ENCODE results near the gene MED20. TPM values are rescaled to one million over a fixed set of nuclear protein-coding genes. Genes with fewer than 3 reads are reported as not detected.

The MED20 gene
- total RNA-seq, 1 experiment from 2014 or later = 23.8 TPM

GRCh38 chr6:41877051-41877680, 43.8 kb downstream of the MED20 start:
- in situ Hi-C loops (cut with HindIII; ENCODE audit: low sequenced_read_pairs) = no loop called here
- DNase-seq (ENCODE audit: low spot score) = no peak

GRCh38 chr6:41874741-41875140, 46.2 kb downstream of the MED20 start:
- in situ Hi-C loops (cut with HindIII; ENCODE audit: low sequenced_read_pairs) = no loop called here
- DNase-seq (ENCODE audit: low spot score) = no peak

DNA sequence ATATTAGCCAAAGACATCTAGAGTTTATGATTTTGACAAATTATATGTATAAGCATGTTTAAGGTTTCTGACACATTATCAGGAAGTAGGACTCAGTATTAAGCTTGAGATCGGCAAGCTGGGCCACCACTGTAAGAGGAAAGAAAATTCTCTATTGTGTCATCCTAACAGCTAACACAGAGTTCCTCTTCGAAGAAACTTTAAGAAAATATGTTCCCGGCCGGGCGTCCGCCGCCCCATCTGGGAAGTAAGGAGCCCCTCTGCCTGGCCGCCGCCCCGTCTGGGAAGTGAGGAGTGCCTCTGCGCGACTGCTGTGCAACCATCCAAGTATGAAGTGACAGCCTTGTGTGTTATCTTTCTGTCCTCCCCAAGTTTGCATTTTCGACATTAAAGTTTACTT, 48.8 kb downstream of the MED20 start:
- in situ Hi-C loops (cut with HindIII; ENCODE audit: low sequenced_read_pairs) = no loop called here
- DNase-seq (ENCODE audit: low spot score) = no peak

DNA sequence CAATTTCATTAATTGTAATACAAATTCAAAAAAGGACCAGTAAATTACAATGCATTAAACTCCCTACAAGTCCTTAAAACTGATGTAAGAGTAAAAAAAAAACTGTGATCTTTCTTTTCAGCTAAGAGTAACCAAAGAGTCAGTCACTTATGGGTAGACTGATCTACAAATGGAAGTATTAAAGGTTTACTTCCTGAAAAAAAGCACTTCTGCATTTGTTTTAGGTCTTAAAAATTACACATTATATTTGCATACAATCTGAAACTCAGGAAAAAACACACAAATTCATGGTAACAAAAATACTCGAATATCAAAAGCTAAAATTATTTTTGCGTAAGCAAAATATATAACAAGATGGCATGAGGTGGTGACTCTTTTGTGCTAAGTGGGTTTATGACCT, 49.2 kb downstream of the MED20 start:
- DNase-seq (ENCODE audit: low spot score) = no peak
- in situ Hi-C loops (cut with HindIII; ENCODE audit: low sequenced_read_pairs) = no loop called here

- no peak for DNase-seq (ENCODE audit: low spot score)
- in situ Hi-C loops (cut with HindIII; ENCODE audit: low sequenced_read_pairs) = no loop called here
Measured at GRCh38 chr6:41859356-41859755, 61.6 kb downstream of the MED20 start.

GRCh38 chr6:41858703-41859102, 62.2 kb downstream of the MED20 start:
- no peak for DNase-seq (ENCODE audit: low spot score)
- in situ Hi-C loops (cut with HindIII; ENCODE audit: low sequenced_read_pairs) = no loop called here

Other genes starting within 250 kb of the MED20 start
- gene TFEB, start 185.5 kb downstream of the MED20 start, total RNA-seq (2014; rRNA removed; shearing (Covaris generic)) = 6.7 and 9.8 TPM in 2 replicates
- not detected in 2 replicates for gene PGC, start 173.7 kb downstream of the MED20 start, total RNA-seq (2014; rRNA removed; shearing (Covaris generic))
- 1.7 and 3.3 TPM in 2 replicates for gene FRS3, start 141.2 kb downstream of the MED20 start, total RNA-seq (2014; rRNA removed; shearing (Covaris generic))
- gene PRICKLE4, start 140.4 kb downstream of the MED20 start, total RNA-seq (2014; rRNA removed; shearing (Covaris generic)) = 7.7 TPM in 1 of 2 replicates, not detected in the other
- gene TOMM6, start 133.4 kb downstream of the MED20 start, total RNA-seq (2014; rRNA removed; shearing (Covaris generic)) = 199 and 283 TPM in 2 replicates
- 4.7 and 9.9 TPM in 2 replicates for gene USP49, start 25.8 kb downstream of the MED20 start, total RNA-seq (2014; rRNA removed; shearing (Covaris generic))
- gene BYSL, start 360 bp upstream of the MED20 start, total RNA-seq (2014; rRNA removed; shearing (Covaris generic)) = 68.3 and 75.5 TPM in 2 replicates
- 28.2 and 37.3 TPM in 2 replicates for gene CCND3, start 20.7 kb upstream of the MED20 start, total RNA-seq (2014; rRNA removed; shearing (Covaris generic))
- 27.5 and 28.2 TPM in 2 replicates for gene TAF8, start 129.4 kb upstream of the MED20 start, total RNA-seq (2014; rRNA removed; shearing (Covaris generic))
- 0.18 TPM in 1 of 2 replicates, not detected in the other for gene C6orf132, start 221.5 kb upstream of the MED20 start, total RNA-seq (2014; rRNA removed; shearing (Covaris generic))